ENCODE data around the gene HBB. TPM values are rescaled to one million over a fixed set of nuclear protein-coding genes. Genes with fewer than 3 reads are reported as not detected.

The HBB gene
- total and polyA plus RNA-seq, 2 donors (not counting 1 experiment from before 2014, with no cell fraction given), result 0.22 TPM; not detected in 1

DNA sequence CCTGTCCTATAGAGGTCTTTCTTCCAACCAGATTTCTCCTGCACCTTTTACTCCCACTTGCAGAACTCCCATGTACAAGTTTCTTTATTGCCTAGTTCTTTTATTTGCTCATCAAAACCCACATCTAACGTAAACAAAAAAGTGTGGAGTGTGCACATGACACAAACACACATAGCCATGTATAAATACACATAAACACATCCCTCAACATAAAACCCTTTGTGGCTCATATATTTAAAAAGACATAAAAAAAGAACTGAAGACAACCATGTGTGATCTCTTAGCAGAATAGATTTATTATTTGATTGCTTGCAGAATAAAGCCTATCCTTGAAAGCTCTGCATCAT, 26.0 kb upstream of the HBB start:
- H3K4me2 ChIP-seq (ENCODE audit: extremely low read depth, insufficient read depth, low read length), result no peak overlapping the region
- H4K20me1 ChIP-seq (ENCODE audit: control insufficient read depth, extremely low read depth, insufficient read depth, low read length), result no peaks in the 10 kb centered on the region
- H2AFZ ChIP-seq (ENCODE audit: low read length), result no peak overlapping the region
- H3K4me1 ChIP-seq (ENCODE audit: control insufficient read depth, extremely low read depth, insufficient read depth, low read length), result no peaks in the 10 kb centered on the region
- DNase-seq (ENCODE audit: low read depth in 2 of 2), result no peak
- TF ChIP-seq, protein P1, sequence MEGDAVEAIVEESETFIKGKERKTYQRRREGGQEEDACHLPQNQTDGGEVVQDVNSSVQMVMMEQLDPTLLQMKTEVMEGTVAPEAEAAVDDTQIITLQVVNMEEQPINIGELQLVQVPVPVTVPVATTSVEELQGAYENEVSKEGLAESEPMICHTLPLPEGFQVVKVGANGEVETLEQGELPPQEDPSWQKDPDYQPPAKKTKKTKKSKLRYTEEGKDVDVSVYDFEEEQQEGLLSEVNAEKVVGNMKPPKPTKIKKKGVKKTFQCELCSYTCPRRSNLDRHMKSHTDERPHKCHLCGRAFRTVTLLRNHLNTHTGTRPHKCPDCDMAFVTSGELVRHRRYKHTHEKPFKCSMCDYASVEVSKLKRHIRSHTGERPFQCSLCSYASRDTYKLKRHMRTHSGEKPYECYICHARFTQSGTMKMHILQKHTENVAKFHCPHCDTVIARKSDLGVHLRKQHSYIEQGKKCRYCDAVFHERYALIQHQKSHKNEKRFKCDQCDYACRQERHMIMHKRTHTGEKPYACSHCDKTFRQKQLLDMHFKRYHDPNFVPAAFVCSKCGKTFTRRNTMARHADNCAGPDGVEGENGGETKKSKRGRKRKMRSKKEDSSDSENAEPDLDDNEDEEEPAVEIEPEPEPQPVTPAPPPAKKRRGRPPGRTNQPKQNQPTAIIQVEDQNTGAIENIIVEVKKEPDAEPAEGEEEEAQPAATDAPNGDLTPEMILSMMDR (conservative IDR thresholded peaks at IDR 0.05 in 1 of 2, IDR thresholded peaks at IDR 0.05 in 1 of 2; ENCODE audit: low read depth in 1 of 2, low read length in 2 of 2), result no peak
- TF ChIP-seq EZH2 (IDR thresholded peaks at IDR 0.05; ENCODE audit: low read length, missing control alignments), result no peak
- H3K79me2 ChIP-seq (ENCODE audit: control insufficient read depth, insufficient read depth, low read length), result no peaks in the 10 kb centered on the region
- H3K4me3 ChIP-seq (replicated peaks in 1 of 4; ENCODE audit: control extremely low read depth in 1 of 4, insufficient read depth in 1 of 4, low read depth in 3 of 4, low read length in 4 of 4), result no peak overlapping the region
- H3K27me3 ChIP-seq (ENCODE audit: control insufficient read depth, insufficient read depth, low read length), result no peaks in the 10 kb centered on the region
- H3K9ac ChIP-seq (ENCODE audit: insufficient read depth, low read length), result no peak overlapping the region
- no peak overlapping the region for H3K27ac ChIP-seq (ENCODE audit: insufficient read depth, low read length)
- no peaks in the 10 kb centered on the region for H3K36me3 ChIP-seq (ENCODE audit: control insufficient read depth, insufficient read depth, low read length)
- no peaks in the 10 kb centered on the region for H3K9me3 ChIP-seq (ENCODE audit: control insufficient read depth, insufficient read depth, low read depth, low read length)

DNA sequence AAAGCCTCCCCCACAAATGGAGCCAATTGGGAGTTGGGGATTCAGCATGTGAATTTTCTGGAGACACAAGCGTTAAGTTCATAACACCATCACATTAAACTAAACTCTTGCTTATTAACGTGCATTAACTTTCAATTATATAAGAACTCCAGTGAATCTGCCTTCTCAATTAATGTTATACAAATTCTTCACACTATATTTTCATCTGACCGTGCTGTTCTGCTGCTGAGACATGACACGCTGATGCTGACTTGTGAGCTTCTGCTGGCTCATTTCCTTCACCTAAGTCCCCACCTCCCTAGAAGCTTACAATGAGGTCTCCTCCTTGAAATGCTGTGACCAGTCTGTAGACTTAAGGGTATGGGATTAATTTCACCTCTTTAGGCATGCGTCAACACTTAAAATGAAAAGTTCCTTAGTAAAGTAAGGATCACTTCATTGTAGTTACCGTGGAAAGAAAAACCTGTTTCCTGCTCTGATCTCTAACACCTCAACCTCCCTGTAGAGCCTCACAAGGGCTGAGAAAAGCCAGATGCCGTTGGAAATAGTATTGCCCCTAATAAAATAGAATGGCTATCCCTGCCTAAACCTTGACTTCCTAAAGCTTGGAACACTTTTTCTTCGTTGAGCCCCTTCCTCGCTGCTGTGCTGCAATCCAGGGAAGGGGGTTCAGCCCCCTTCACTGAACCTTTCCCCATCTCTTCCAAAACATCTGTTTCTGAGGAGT, 25.5 kb upstream of the HBB start:
- H3K9me3 ChIP-seq (ENCODE audit: control insufficient read depth, insufficient read depth, low read depth, low read length), result no peaks in the 10 kb centered on the region
- no peak overlapping the region for H3K4me3 ChIP-seq (replicated peaks in 1 of 4; ENCODE audit: control extremely low read depth in 1 of 4, insufficient read depth in 1 of 4, low read depth in 3 of 4, low read length in 4 of 4)
- TF ChIP-seq, protein P1 (conservative IDR thresholded peaks at IDR 0.05 in 1 of 2, IDR thresholded peaks at IDR 0.05 in 1 of 2; ENCODE audit: low read depth in 1 of 2, low read length in 2 of 2), result no peak
- TF ChIP-seq EZH2 (IDR thresholded peaks at IDR 0.05; ENCODE audit: low read length, missing control alignments), result no peak
- no peaks in the 10 kb centered on the region for H3K4me1 ChIP-seq (ENCODE audit: control insufficient read depth, extremely low read depth, insufficient read depth, low read length)
- H3K4me2 ChIP-seq (ENCODE audit: extremely low read depth, insufficient read depth, low read length), result no peak overlapping the region
- no peaks in the 10 kb centered on the region for H4K20me1 ChIP-seq (ENCODE audit: control insufficient read depth, extremely low read depth, insufficient read depth, low read length)
- H3K36me3 ChIP-seq (ENCODE audit: control insufficient read depth, insufficient read depth, low read length), result no peaks in the 10 kb centered on the region
- H2AFZ ChIP-seq (ENCODE audit: low read length), result no peak overlapping the region
- H3K9ac ChIP-seq (ENCODE audit: insufficient read depth, low read length), result no peak overlapping the region
- no peak overlapping the region for H3K27ac ChIP-seq (ENCODE audit: insufficient read depth, low read length)
- DNase-seq (ENCODE audit: low read depth in 2 of 2), result no peak
- H3K79me2 ChIP-seq (ENCODE audit: control insufficient read depth, insufficient read depth, low read length), result no peaks in the 10 kb centered on the region
- H3K27me3 ChIP-seq (ENCODE audit: control insufficient read depth, insufficient read depth, low read length), result no peaks in the 10 kb centered on the region

- Histone ChIP-seq H2AFZ (ENCODE audit: low read length) (no peak overlapping the region), H3K4me1 (ENCODE audit: control insufficient read depth, extremely low read depth, insufficient read depth, low read length) (no peaks in the 10 kb centered on the region), H3K36me3 (ENCODE audit: control insufficient read depth, insufficient read depth, low read length) (no peaks in the 10 kb centered on the region), H3K4me2 (ENCODE audit: extremely low read depth, insufficient read depth, low read length) (no peak overlapping the region), H3K27me3 (ENCODE audit: control insufficient read depth, insufficient read depth, low read length) (no peaks in the 10 kb centered on the region), H3K79me2 (ENCODE audit: control insufficient read depth, insufficient read depth, low read length) (no peaks in the 10 kb centered on the region), H4K20me1 (ENCODE audit: control insufficient read depth, extremely low read depth, insufficient read depth, low read length) (no peaks in the 10 kb centered on the region), H3K9me3 (ENCODE audit: control insufficient read depth, insufficient read depth, low read depth, low read length) (no peaks in the 10 kb centered on the region), H3K9ac (ENCODE audit: insufficient read depth, low read length) (no peak overlapping the region), H3K4me3 (replicated peaks in 1 of 4; ENCODE audit: control extremely low read depth in 1 of 4, insufficient read depth in 1 of 4, low read depth in 3 of 4, low read length in 4 of 4) (no peak overlapping the region), H3K27ac (ENCODE audit: insufficient read depth, low read length) (no peak overlapping the region)
- DNase-seq (ENCODE audit: low read depth in 2 of 2), result no peak
- TF ChIP-seq EZH2 (IDR thresholded peaks at IDR 0.05; ENCODE audit: low read length, missing control alignments), result no peak
Observed at GRCh38 chr11:5251746-5252145, 24.9 kb upstream of the HBB start.

Measured in fibroblast of lung (primary cell).